BLaER1 treated with 17β-estradiol and CSF1 and Interleukin-3, amounts not matched to agents 10 nM and 100 nM (cell line): ENCODE measurements around the gene PCSK7.
A peak's percentile ranks its signal among the peaks of the same experiment; 100 is the strongest.
"Not testable (repeated sequence)": the region's sequence is repeated elsewhere in the genome, so short reads cannot be mapped to it uniquely, and the experiment has no call there.

Experiments
- H3K27ac ChIP-seq, 11 experiments: shearing (Covaris generic); formaldehyde crosslinking; 2 replicates each; pipeline ENCODE4 v1.8.1; 2022
- H3K27me3 ChIP-seq, 11 experiments: shearing (Covaris generic); formaldehyde crosslinking; 2 replicates each; pipeline ENCODE4 v1.8.1; 2022
- H3K36me3 ChIP-seq, 11 experiments: shearing (Covaris generic); formaldehyde crosslinking; 2 replicates each; pipeline ENCODE4 v1.8.1; 2022
- H3K4me1 ChIP-seq, 10 experiments: shearing (Covaris generic); formaldehyde crosslinking; 2 replicates each; pipeline ENCODE4 v1.8.1; 2022
- H3K4me2 ChIP-seq, 11 experiments: shearing (Covaris generic); formaldehyde crosslinking; 2 replicates each; pipeline ENCODE4 v1.8.1; 2022
- H3K4me3 ChIP-seq, 10 experiments: shearing (Covaris generic); formaldehyde crosslinking; 2 replicates each; pipeline ENCODE4 v1.8.1; 2022
- H3K9ac ChIP-seq, 11 experiments: shearing (Covaris generic); formaldehyde crosslinking; 2 replicates each; pipeline ENCODE4 v1.8.1; 2022
- H3K9me3 ChIP-seq, 11 experiments: shearing (Covaris generic); formaldehyde crosslinking; replicated peaks in 1 of 11; 2 replicates each; pipeline ENCODE4 v1.8.1; 2022
- H4K20me1 ChIP-seq, 11 experiments: shearing (Covaris generic); formaldehyde crosslinking; 2 replicates each; pipeline ENCODE4 v1.8.1; 2022
- Cebpa-rat ChIP-seq, 11 experiments: shearing (Covaris generic); IDR thresholded peaks; 2 replicates each; pipeline ENCODE4 v1.8.1; 2022

Gene PCSK7

GRCh38 chr11:117210620-117211019, 21.3 kb downstream of the PCSK7 start:
- Histone ChIP-seq H3K4me1 (no peaks in the 10 kb centered on the region), H3K36me3 (peaks cover 30 to 67% (median 47%) of the 10 kb centered on the region in 11 experiments), H3K9me3 (no peaks in the 10 kb centered on the region), H3K4me2 (no peak overlapping the region), H3K27me3 (no peaks in the 10 kb centered on the region), H3K9ac (no peak overlapping the region), H3K27ac (no peak overlapping the region), H3K4me3 (no peak overlapping the region), H4K20me1 (no peaks in the 10 kb centered on the region; a peak in 1 of 22 replicates)
- no peak for TF ChIP-seq Cebpa-rat (IDR thresholded peaks at IDR 0.05)

GRCh38 chr11:117209351-117210125, 22.3 kb downstream of the PCSK7 start:
- not testable (repeated sequence) for H3K9ac ChIP-seq, H3K9me3 ChIP-seq, H3K4me3 ChIP-seq, H3K27ac ChIP-seq, H3K4me1 ChIP-seq, H3K4me2 ChIP-seq, H3K27me3 ChIP-seq
- peaks cover 37 to 70% (median 51%) of the 10 kb centered on the region in 11 experiments for H3K36me3 ChIP-seq
- peaks cover 0 to 10% (median 0%) of the 10 kb centered on the region in 11 experiments; a peak in 2 of 22 replicates for H4K20me1 ChIP-seq

DNA sequence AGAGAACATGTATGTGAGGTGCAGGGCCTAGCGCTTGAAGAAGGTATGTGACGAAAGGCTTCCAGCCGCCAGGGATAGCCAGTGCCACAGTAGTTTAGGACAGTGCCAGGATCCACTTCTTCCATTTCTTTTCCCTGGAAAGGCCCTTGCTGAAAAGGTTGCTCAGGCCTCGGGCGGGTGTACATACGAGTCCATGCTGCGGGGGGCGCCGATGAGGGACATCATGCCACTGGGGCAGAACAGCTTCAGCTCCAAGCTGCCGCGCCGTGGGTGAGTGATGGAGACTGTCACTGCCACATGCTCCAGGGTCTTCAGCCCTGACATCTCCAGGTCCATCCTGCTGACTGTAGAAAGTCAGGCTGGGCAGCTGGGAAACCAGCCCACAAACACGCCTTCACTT, 23.2 kb downstream of the PCSK7 start:
- not testable (repeated sequence) for H3K27me3 ChIP-seq, H3K9ac ChIP-seq, H3K4me1 ChIP-seq, H3K4me2 ChIP-seq, H3K4me3 ChIP-seq, H3K9me3 ChIP-seq, H3K27ac ChIP-seq
- H3K36me3 ChIP-seq: peaks cover 37 to 70% (median 53%) of the 10 kb centered on the region in 11 experiments
- H4K20me1 ChIP-seq: peaks cover 0 to 16% (median 0%) of the 10 kb centered on the region in 11 experiments; a peak in 3 of 22 replicates

DNA sequence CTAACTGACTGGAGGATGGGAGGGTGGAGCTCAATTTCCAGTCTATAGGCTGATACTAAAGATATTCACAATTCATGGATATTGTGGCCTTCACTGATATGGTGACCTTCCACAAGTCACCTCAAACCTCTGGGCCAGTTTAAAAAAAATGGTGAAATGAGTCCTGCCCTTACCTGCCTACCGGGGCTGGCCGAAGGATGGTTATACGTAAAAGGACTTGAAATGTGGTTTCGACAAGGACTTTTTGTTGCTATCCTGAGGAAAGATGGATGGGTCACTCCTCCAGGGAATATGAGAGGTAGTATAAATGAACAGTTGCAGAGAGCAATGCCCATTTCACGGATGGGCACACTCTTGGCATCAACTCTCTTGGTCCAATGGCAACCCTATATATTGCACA, 24.4 kb downstream of the PCSK7 start:
- Histone ChIP-seq H3K36me3 (peaks cover 28 to 70% (median 44%) of the 10 kb centered on the region in 11 experiments), H4K20me1 (peaks cover 0 to 16% (median 0%) of the 10 kb centered on the region in 11 experiments; a peak in 3 of 22 replicates)
- H3K4me2 ChIP-seq, H3K27ac ChIP-seq, H3K9ac ChIP-seq, H3K27me3 ChIP-seq, H3K4me1 ChIP-seq, H3K4me3 ChIP-seq, H3K9me3 ChIP-seq: not testable (repeated sequence)

DNA sequence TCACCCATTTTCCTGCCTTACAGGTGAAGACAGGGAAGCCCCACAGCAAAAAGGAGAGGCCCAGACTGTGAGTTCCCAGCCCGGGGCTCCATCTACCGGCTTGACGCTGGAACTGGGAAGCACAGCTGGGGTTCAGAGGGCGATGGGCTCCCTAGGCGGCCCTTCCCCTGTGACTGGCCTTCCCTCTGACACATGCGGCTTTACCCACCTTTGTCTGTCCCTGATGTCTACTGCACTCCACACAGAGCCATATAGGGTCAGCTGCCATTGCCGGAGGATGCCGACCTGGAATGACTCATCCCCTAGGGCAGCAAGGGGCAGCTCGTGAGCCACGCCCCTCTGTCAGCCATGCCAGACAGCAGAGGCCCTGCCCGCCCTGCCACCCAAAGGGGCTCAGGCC, 25.0 kb downstream of the PCSK7 start:
- Histone ChIP-seq H4K20me1 (peaks cover 0 to 18% (median 0%) of the 10 kb centered on the region in 11 experiments; a peak in 3 of 22 replicates), H3K36me3 (peaks cover 27 to 64% (median 41%) of the 10 kb centered on the region in 11 experiments)
- not testable (repeated sequence) for H3K27ac ChIP-seq, H3K4me3 ChIP-seq, H3K9me3 ChIP-seq, H3K9ac ChIP-seq, H3K27me3 ChIP-seq, H3K4me2 ChIP-seq, H3K4me1 ChIP-seq

GRCh38 chr11:117206111-117206510, 25.8 kb downstream of the PCSK7 start:
- not testable (repeated sequence) for H3K4me3 ChIP-seq

DNA sequence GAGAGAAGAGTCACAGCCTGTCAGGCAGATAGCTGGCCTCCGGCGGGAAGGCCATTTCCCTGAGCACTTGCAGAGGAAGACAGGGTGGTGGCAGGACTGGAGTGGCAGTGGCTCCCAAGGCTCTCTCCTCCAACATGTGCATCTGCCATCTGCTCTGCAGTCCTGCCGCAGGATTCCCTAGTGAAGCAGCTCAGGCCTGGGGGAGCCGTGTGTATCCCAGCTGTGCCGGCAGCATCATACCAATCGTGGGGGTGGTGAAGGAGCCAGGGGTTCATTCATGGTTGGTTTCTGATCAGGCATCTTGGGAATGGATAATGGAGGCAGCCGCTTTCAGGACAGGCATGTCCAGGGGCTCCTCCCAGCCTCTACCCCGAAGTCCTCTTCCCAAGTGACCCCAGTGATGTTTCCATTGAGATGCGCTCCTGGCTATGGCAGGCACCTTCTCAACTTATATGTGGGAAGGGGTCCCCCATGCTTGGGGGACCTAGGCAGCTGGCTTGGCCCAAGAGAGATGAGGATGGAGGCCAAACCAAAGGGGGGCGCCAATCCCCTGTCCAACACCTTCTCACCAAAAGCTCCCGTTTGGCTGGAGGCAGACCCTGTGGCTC, 26.6 kb downstream of the PCSK7 start:
- Histone ChIP-seq H3K27me3 (no peaks in the 10 kb centered on the region), H3K4me3 (no peak overlapping the region), H3K4me1 (peaks cover 10 to 19% (median 13%) of the 10 kb centered on the region in 10 experiments; a peak in 15 of 20 replicates), H4K20me1 (peaks cover 0 to 22% (median 0%) of the 10 kb centered on the region in 11 experiments; a peak in 3 of 22 replicates), H3K36me3 (peaks cover 20 to 48% (median 26%) of the 10 kb centered on the region in 11 experiments), H3K4me2 (no peak overlapping the region), H3K9ac (no peak overlapping the region), H3K9me3 (no peaks in the 10 kb centered on the region), H3K27ac (no peak overlapping the region)
- no peak for TF ChIP-seq Cebpa-rat (IDR thresholded peaks at IDR 0.05)

More at GRCh38 chr11:117206111-117206510, 25.8 kb downstream of the PCSK7 start:
- not testable (repeated sequence) for H3K27me3 ChIP-seq, H3K27ac ChIP-seq, H3K9me3 ChIP-seq, H3K9ac ChIP-seq, H3K4me2 ChIP-seq
- H3K36me3 ChIP-seq: peaks cover 21 to 56% (median 33%) of the 10 kb centered on the region in 11 experiments
- peaks cover 10 to 14% (median 12%) of the 10 kb centered on the region in 10 experiments; a peak in 15 of 20 replicates for H3K4me1 ChIP-seq
- H4K20me1 ChIP-seq: peaks cover 0 to 22% (median 0%) of the 10 kb centered on the region in 11 experiments; a peak in 3 of 22 replicates

DNA sequence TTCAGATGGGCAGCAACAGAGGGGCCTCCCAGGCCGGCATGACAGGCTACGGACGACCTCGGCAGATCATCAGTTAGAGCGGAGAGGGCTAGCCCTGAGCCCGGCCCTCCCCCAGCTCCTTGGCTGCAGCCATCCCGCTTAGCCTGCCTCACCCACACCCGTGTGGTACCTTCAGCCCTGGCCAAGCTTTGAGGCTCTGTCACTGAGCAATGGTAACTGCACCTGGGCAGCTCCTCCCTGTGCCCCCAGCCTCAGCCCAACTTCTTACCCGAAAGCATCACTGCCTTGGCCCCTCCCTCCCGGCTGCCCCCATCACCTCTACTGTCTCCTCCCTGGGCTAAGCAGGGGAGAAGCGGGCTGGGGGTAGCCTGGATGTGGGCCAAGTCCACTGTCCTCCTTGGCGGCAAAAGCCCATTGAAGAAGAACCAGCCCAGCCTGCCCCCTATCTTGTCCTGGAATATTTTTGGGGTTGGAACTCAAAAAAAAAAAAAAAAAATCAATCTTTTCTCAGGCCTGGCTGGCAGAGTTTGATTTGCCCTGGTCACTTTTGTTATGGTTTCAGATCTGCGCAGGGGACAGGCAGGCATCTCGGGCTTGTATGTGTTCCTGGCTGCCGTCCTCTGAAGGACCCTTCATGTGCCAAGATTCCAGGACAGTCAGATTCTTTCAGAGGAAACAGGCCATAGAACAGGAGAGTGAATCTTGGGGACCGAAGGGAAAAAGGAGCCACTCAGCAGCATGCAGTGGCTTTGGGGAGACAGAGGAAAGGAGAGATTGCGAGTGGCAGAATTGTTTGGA, 27.4 kb downstream of the PCSK7 start:
- H3K4me3 ChIP-seq: no peak overlapping the region
- peaks cover 10 to 19% (median 13%) of the 10 kb centered on the region in 10 experiments; a peak in 15 of 20 replicates for H3K4me1 ChIP-seq
- peaks cover 19 to 44% (median 24%) of the 10 kb centered on the region in 11 experiments for H3K36me3 ChIP-seq
- peaks cover 0 to 22% (median 0%) of the 10 kb centered on the region in 11 experiments; a peak in 3 of 22 replicates for H4K20me1 ChIP-seq
- H3K27ac ChIP-seq: no peak overlapping the region
- TF ChIP-seq Cebpa-rat (IDR thresholded peaks at IDR 0.05): no peak
- no peaks in the 10 kb centered on the region for H3K27me3 ChIP-seq
- no peaks in the 10 kb centered on the region for H3K9me3 ChIP-seq
- H3K4me2 ChIP-seq: no peak overlapping the region
- H3K9ac ChIP-seq: no peak overlapping the region

DNA sequence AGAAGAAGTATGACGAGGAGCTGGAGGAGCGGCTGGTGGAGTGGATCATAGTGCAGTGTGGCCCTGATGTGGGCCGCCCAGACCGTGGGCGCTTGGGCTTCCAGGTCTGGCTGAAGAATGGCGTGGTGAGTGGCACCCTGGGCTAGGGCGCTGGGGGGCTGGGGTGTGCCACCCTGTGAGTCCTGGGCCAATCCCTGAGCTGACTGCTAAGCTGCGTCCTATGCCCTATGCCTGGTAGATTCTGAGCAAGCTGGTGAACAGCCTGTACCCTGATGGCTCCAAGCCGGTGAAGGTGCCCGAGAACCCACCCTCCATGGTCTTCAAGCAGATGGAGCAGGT, 28.8 kb downstream of the PCSK7 start:
- H3K4me3 ChIP-seq: no peak overlapping the region
- H4K20me1 ChIP-seq: peaks cover 0 to 27% (median 0%) of the 10 kb centered on the region in 11 experiments; a peak in 3 of 22 replicates
- H3K4me1 ChIP-seq: peaks cover 10 to 19% (median 13%) of the 10 kb centered on the region in 10 experiments; a peak in 15 of 20 replicates
- H3K9me3 ChIP-seq: no peaks in the 10 kb centered on the region
- H3K4me2 ChIP-seq: no peak overlapping the region
- 0 out of 22 replicates have a peak overlapping the region, but pooled peaks of 1 of the 11 experiments have one; percentile 5 for H3K27ac ChIP-seq
- no peaks in the 10 kb centered on the region for H3K27me3 ChIP-seq
- no peak for TF ChIP-seq Cebpa-rat (IDR thresholded peaks at IDR 0.05)
- H3K36me3 ChIP-seq: peaks cover 19 to 51% (median 30%) of the 10 kb centered on the region in 11 experiments
- no peak overlapping the region for H3K9ac ChIP-seq
